Right cardiac atrium (tissue), 5 donors: Measurements from ENCODE around the gene ERLEC1. TPM values are rescaled to one million over a fixed set of nuclear protein-coding genes. Genes with fewer than 3 reads are reported as not detected.
"Not testable (repeated sequence)": the region's sequence is repeated elsewhere in the genome, so short reads cannot be mapped to it uniquely, and the experiment has no call there.

Experiments used
- ATAC-seq, 2 donors: fragments of 200-7000 bp; cut with Tn5 transposase; one replicate each; pipeline versions ENCODE4 v1.8.0 to v1.9.1; 2020; ENCODE audit warnings: moderate library complexity in 2 of 2, mild to moderate bottlenecking in 1 of 2
- DNase-seq, 3 donors: peaks; one replicate each; pipeline ENCODE4 v3.0.0-alpha.2; 2020
- H3K27ac ChIP-seq: one replicate; pipeline ENCODE4 v1.5.1; 2013; ENCODE audit warnings: mild to moderate bottlenecking, low read length, control low read depth, moderate library complexity
- H3K27me3 ChIP-seq: one replicate; pipeline ENCODE4 v1.6.1; 2013; ENCODE audit not compliant: control insufficient read depth, insufficient read depth
- H3K4me1 ChIP-seq: one replicate; pipeline ENCODE4 v1.6.1; 2013; ENCODE audit warnings: low read length; ENCODE audit not compliant: control insufficient read depth, insufficient read depth
- H3K4me3 ChIP-seq: one replicate; pipeline ENCODE4 v1.5.1; 2013; ENCODE audit warnings: low read length, control low read depth
- H3K9me3 ChIP-seq: one replicate; pipeline ENCODE4 v1.6.1; 2013; ENCODE audit warnings: low read length; ENCODE audit not compliant: control insufficient read depth
- WGBS: extraction: QIAGEN DNeasy Blood & Tissue Kit; methylation state at CpG from one replicate; pipeline ENCODE4 v1.1.7; 2013; 5-methylcytosine and 5-hydroxymethylcytosine counted together
- intact Hi-C, 4 donors: fragments of 100-400 bp; cut with DNase I; formaldehyde crosslinking; loops; one replicate each; pipeline versions ENCODE4 v1.11.0 to v1.14.0; 2022 to 2023
- polyA plus RNA-seq: library from polyadenylated mRNA; stranded (reverse); fragments of 200-250 nt; gene quantifications from one replicate; pipeline ENCODE4 v1.2.3, GENCODE V29; 2013
- total RNA-seq, 4 donors: library from RNA; stranded (reverse); fragmentation: NEBNext Ultra II Directional; extraction: Animal tissue kit (Norgen Biotek cat#: 25700); gene quantifications; one replicate each; pipeline ENCODE4 v1.2.1, GENCODE V29; 2021
- donor health status: healthy with polysubstance abuse.
- donor health status: DM: no; HTN: yes; CAD: no.
- donor health status: DM: no; HTN: no; CAD: no.
- donor health status: DM: no; HTN: yes; CAD: no; lungs with severe emphysema.
- donor health status: DM: yes; HTN: yes; CAD: no.

ERLEC1 gene
- total and polyA plus RNA-seq, 5 donors, result 29.1 to 45.8 (median 39.8) TPM

DNA sequence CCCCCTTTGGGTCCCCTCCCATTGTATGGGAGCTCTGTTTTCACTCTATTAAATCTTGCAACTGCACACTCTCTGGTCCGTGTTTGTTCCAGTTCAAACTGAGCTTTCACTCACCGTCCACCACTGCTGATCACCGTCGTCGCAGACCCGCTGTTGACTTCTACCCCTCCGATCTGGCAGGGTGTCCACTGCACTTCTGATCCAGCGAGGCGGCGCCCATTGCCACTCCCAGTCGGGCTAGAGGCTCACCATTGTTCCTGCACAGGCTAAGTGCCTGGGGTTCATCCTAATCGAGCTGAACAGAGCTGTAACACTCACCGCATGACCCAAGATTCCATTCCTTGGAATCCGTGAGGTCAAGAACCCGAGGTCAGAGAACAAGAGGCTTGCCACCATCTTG lies 30.2 kb upstream of the ERLEC1 start:
- H3K9me3 ChIP-seq, result no peaks in the 10 kb centered on the region
- intact Hi-C loops, result no loop called here
- 98% methylated on average over 15 of the region's 15 CpGs for WGBS
- no peak for ATAC-seq
- H3K4me3 ChIP-seq, result no peak overlapping the region
- peaks cover 1% of the 10 kb centered on the region for H3K4me1 ChIP-seq
- no peak overlapping the region for H3K27ac ChIP-seq
- H3K27me3 ChIP-seq, result no peaks in the 10 kb centered on the region
- DNase-seq, result no peak

DNA sequence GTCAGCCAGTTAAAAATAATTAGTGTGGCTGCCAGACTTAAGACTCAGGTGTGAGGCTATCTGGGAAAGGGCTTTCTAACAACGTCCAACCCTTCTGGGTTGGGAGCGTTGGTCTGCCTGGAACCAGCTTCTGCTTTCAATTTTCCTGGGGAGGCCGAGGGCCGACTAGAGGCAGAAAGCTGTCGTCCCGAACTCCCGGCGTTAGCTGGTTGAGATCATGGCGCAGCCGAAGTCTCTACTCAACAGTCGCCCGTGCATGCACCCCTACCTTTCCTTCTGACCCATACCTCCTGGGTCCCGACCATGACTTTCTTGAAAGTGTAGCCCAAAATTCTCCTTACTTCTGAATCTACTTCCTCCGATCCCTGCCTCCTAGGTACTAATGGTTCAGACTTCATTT lies 29.6 kb upstream of the ERLEC1 start:
- H3K27ac ChIP-seq, H3K4me3 ChIP-seq, H3K4me1 ChIP-seq, ATAC-seq, DNase-seq, H3K27me3 ChIP-seq, H3K9me3 ChIP-seq, intact Hi-C loops: not testable (repeated sequence)
- WGBS, result 98% methylated on average over 14 of the region's 14 CpGs

DNA sequence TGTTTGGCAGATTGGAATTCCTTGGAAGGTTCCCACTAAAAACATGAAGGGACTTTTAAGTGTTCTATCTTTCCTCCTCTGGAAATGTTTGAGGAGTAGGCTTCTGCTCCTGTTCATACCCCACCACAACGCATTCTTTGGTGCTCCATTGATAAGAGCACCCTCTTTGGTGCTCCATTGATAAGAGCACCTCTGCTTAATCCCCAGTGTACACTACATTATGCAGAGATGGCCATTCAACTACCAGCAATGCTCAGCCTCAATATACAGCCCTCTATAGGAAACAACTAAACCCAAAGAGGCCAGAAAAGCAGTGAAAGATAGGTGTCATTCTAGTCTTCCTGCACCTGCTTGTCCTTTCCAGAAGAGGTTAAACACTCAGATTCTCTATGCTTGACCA lies 21.1 kb upstream of the ERLEC1 start:
- Histone ChIP-seq H3K9me3 (no peaks in the 10 kb centered on the region), H3K4me3 (no peak overlapping the region), H3K4me1 (no peaks in the 10 kb centered on the region), H3K27ac (no peak overlapping the region), H3K27me3 (no peaks in the 10 kb centered on the region)
- ATAC-seq (no peak), DNase-seq (no peak)
- WGBS, result 86% methylated on average over 1 of the region's 1 CpG
- intact Hi-C loops, result no loop called here

DNA sequence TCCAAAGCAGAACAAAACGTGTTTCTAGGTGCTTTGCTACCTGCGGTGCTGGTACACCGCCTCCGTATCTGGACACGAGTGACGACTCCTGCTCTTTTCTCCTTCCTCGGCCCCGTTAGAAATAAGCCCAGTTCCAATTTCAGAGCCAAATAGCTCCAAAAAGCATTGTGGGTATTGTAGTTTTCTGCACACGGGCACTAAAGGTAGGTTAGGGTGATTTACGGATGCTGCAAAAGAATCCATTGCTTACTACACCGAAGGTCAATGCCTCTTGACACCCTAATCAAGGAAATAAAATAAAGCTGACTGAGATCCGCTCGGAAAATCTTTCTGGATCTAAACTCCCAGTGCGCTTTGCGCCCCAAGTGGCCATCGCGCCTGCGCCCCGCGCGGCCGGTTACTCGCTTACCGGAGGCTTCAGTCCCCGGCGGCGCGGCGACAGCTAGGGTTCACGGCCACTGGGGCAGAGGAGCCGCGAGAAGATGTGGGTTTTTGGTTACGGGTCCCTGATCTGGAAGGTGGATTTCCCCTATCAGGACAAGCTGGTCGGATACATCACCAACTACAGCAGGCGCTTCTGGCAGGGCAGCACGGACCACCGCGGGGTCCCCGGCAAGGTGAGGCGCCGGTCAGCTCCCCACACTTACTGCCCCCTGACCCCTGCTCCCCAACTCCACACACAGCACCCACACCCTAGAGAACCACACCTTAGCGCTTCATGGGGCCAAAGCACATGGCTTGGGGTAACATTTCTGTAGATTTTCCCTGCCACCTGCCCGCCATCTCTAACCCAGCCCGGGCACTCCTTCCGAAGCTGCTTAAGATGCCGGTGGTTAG lies 19.2 kb upstream of the ERLEC1 start, which contains the start of gene CHAC2:
CHAC2 (plus strand) TSS at position 400 of the 837 bp plus-strand sequence; CDS start at position 483, 83 bp downstream.
- peak within 1 kb of the TSS; percentile 89 for H3K4me3 ChIP-seq
- no peaks in the 10 kb centered on the region for H3K9me3 ChIP-seq
- intact Hi-C loops, result no loop called here
- no peaks in the 10 kb centered on the region for H3K4me1 ChIP-seq
- WGBS, result 0% methylated on average over 46 of the region's 46 CpGs
- H3K27ac ChIP-seq, result peak within 1 kb of the TSS; percentile 62
- no peaks in the 10 kb centered on the region for H3K27me3 ChIP-seq
- ATAC-seq (peak; percentile 96), DNase-seq (peak; percentile 88 to 96 (median 93))

DNA sequence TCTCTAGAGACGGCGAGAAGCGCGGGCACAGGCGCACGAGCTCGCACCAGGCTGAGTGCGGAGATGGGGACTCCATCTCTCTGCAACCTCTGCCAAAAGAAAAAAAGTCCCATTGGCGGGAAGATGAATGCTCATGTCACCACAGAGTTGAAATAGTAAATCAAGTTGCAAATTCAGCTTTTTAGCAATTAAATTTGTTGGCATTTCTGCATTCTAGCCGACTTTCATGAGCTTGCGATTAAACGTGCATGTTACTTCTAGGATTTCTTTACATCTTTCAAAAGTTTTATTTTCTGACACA lies 18.7 kb upstream of the ERLEC1 start:
- ATAC-seq (peak in 1 of 2 donors; percentile 78), DNase-seq (no peak)
- WGBS, result 1% methylated on average over 12 of the region's 12 CpGs
- H3K9me3 ChIP-seq, result no peaks in the 10 kb centered on the region
- no peaks in the 10 kb centered on the region for H3K27me3 ChIP-seq
- peak overlapping the region; percentile 13 for H3K27ac ChIP-seq
- intact Hi-C loops, result no loop called here
- no peaks in the 10 kb centered on the region for H3K4me1 ChIP-seq
- peak overlapping the region; percentile 89 for H3K4me3 ChIP-seq

DNA sequence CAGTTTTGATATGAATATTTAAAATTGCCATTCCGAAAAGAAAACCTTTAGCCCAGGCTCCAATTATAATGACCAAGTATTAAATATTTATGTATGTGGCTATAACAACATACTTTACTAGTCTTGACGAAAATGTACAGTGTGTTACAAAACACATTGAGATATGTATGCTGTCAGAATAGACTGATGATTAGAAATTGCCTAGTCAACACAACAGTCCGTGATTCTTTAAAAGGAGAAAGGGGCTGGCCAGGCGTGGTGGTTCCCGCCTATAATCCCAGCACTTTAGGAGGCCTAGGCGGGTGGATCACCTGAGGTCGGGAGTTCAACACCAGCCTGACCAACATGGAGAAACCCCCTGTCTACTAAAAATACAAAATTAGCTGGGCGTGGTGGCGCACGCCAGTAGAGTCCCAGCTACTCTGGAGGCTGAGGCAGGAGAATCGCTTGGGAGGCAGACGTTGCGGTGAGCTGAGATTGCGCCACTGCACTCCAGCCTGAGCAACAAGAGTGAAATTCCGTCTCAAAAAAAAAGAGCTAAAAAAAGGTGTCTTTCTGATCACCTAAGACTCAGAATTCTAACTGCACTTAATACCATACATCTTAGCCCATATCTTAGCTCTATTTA lies 17.4 kb upstream of the ERLEC1 start:
- H3K27ac ChIP-seq, result no peak overlapping the region
- H3K4me3 ChIP-seq, result no peak overlapping the region
- DNase-seq, result no peak
- no peak for ATAC-seq
- no peaks in the 10 kb centered on the region for H3K9me3 ChIP-seq
- 93% methylated on average over 15 of the region's 15 CpGs for WGBS
- H3K27me3 ChIP-seq, result no peaks in the 10 kb centered on the region
- intact Hi-C loops, result no loop called here
- no peaks in the 10 kb centered on the region for H3K4me1 ChIP-seq

DNA sequence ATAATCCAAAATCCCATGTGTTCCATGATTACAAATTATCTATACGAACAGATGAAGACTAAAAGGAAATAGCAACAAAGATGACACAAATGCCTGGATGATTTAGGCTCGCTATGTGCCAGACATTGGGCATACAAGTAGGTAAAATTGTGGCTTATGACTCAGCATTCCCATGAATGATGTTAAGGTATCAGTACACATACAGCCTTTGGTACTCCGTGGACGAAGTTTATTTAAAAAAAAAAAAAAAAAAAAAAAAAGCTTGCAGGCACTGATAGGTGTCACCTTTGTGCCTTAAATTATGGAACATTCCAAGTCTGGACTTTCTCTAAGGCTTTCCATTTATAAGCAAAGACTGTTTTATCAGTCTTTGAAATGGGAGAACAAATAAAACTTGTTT lies 16.6 kb upstream of the ERLEC1 start:
- 90% methylated on average over 4 of the region's 4 CpGs for WGBS
- ATAC-seq, result no peak
- H3K4me1 ChIP-seq, result no peaks in the 10 kb centered on the region
- intact Hi-C loops, result no loop called here
- no peak for DNase-seq
- H3K4me3 ChIP-seq, result no peak overlapping the region
- no peaks in the 10 kb centered on the region for H3K27me3 ChIP-seq
- H3K27ac ChIP-seq, result no peak overlapping the region
- no peaks in the 10 kb centered on the region for H3K9me3 ChIP-seq

DNA sequence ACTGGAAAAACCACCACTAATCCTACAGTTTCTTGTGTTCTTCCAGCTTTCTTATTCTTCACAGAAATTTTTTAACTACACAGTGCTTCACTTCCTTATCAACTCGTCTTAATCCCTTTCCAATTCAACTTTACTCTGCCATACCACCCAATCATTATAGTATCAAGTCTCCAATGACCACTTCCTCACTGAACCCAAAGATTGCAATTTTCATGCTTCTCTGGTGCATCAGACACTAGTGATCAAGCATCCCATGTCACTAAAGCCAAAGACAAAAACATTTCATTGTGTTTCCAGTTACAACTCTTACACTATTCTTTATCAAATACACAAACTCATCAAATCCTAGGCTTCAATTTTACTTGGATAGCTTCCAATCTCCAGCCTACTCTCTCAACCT lies 9.7 kb upstream of the ERLEC1 start:
- DNase-seq, result no peak
- no peak for ATAC-seq
- 57% methylated on average over 1 of the region's 1 CpG for whole genome bisulfite sequencing
- intact Hi-C loops, result no loop called here
- H3K9me3 ChIP-seq, result no peaks in the 10 kb centered on the region
- H3K4me1 ChIP-seq, result no peaks in the 10 kb centered on the region
- no peak overlapping the region for H3K4me3 ChIP-seq
- no peak overlapping the region for H3K27ac ChIP-seq
- no peaks in the 10 kb centered on the region for H3K27me3 ChIP-seq

- 83% methylated on average over 5 of the region's 5 CpGs for WGBS
- no peaks in the 10 kb centered on the region for H3K27me3 ChIP-seq
- H3K27ac ChIP-seq, result no peak overlapping the region
- no peaks in the 10 kb centered on the region for H3K4me1 ChIP-seq
- intact Hi-C loops, result no loop called here
- no peak for ATAC-seq
- no peak for DNase-seq
- no peaks in the 10 kb centered on the region for H3K9me3 ChIP-seq
- no peak overlapping the region for H3K4me3 ChIP-seq
Measured at GRCh38 chr2:53778536-53779162, 8.2 kb upstream of the ERLEC1 start.

GRCh38 chr2:53780056-53780455 lies 6.8 kb upstream of the ERLEC1 start:
- intact Hi-C loops, result no loop called here
- H3K4me1 ChIP-seq, result no peaks in the 10 kb centered on the region
- H3K27me3 ChIP-seq, result no peaks in the 10 kb centered on the region
- no peak overlapping the region for H3K27ac ChIP-seq
- ATAC-seq (no peak), DNase-seq (no peak)
- H3K9me3 ChIP-seq, result no peaks in the 10 kb centered on the region
- no peak overlapping the region for H3K4me3 ChIP-seq
- 91% methylated on average over 4 of the region's 4 CpGs for WGBS

- H3K4me3 ChIP-seq, result no peak overlapping the region
- no peaks in the 10 kb centered on the region for H3K27me3 ChIP-seq
- peaks cover 1% of the 10 kb centered on the region for H3K4me1 ChIP-seq
- WGBS, result 80% methylated on average over 8 of the region's 8 CpGs
- DNase-seq, result no peak
- no peaks in the 10 kb centered on the region for H3K9me3 ChIP-seq
- H3K27ac ChIP-seq, result no peak overlapping the region
- ATAC-seq, result no peak
- intact Hi-C loops, result no loop called here
Measured at GRCh38 chr2:53782676-53783075, 4.2 kb upstream of the ERLEC1 start.
